ENCODE results near the gene KLF16.

Gene KLF16

DNA sequence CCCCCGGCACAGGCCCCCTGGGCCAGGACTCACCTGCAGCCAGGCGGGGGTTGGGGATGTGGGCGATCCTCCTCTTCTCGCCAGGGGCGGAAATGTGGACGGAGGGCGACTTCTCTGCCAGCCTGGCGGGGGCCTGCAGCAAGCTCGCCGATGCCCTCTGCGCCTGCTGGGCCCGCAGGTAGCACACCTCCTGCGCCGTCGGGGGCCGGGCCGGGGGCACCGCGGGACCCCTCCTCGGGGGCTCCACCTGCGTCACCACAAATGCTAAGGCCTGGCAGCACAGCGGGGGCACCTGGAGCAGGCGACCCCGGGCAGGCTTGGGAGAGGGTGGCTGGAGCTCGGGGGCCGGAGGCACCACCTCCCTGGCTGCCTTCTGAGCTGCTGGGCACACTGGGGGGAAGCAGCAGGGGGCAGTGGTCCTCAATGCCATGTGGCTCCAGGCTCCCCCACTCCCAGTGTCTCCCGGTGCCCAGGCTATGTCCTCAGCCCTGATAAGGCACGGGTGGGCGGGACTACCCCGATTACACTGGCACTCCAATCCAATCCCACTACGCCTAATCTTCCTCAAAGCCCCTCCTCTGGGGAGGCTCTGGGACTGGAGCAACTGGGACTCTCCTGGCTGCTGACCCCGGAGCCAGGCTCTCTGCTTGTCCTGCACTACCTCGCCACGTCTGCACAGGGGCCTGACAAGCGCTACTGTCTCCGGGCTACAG is 39.7 kb downstream of the KLF16 start:
- DNase-seq (ENCODE audit: low spot score) = peak; percentile 68

DNA sequence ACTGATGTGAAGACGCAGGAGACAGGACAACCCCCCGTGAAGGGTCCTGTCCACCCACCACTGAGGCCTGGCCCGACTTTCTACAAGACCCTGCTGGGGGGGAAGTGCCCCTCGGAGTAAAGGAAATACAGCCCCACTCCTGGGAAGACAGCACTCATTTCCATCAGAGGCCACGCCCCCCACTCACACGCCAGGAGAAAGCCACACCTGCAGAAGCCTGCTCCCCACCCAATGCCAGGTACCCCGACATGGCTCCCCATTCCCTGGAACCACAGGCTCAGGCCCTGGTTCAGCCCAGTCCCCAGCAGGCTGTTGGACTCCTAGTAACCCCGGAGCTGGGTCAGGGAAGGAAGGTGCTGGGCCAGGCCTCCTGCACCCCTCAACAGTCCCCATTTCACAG is 40.4 kb downstream of the KLF16 start:
- no peak for DNase-seq (ENCODE audit: low spot score)

DNA sequence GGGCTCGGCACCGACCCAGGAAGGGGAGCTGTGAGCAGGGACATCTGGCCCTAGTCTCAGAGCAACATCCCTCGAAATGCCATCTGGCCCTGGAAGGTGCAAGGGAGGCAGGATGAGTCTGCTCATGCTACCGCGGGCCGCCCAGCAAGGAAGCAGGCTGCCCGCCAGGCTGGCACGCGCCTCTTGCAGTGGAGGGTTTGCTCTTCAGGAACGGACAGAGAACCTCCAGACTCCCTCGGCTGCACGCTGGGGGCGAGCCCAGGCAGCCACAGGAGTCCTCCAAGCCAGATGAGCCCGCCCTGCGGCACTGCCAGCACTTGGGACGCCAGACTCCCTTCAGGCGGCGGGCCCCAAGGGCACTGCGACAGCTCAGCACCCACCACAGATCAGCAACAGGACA is 41.2 kb downstream of the KLF16 start:
- DNase-seq (ENCODE audit: low spot score) = no peak

- DNase-seq (ENCODE audit: low spot score) = no peak
These were observed 43.8 kb downstream of the KLF16 start for GRCh38 chr19:1819341-1820255.

- no peak for DNase-seq (ENCODE audit: low spot score)
These were observed 44.7 kb downstream of the KLF16 start for GRCh38 chr19:1818549-1819195.

DNA sequence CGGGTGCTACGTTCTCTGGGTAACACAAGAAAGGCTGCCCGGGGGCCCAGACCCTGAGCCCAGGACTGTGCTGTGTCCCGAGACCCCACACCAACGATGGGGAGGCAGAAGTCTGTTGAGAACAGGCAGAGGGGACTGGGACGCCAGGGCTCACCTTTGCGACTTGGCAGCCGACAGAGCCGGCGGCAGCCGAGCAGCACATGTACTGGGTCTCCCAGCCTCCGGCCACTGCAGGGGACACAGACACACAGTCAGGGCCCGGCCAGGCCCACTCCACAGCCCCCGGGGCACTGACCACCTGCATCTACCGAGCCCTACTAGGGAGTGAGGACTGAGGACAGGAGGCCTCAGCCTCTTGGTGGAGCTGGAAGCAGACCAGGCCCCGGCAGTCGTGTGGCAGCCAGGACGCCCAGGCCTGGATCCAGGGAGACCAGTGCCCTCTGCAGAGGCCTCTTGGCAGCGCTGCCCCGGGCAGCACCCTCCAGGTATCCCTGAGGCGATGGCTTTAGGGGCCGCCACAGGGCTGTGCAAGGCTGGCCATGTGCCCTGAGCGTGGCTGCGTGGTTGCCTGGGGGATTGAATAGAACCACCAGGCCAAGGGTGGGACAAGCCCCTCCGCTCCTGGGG is 45.7 kb downstream of the KLF16 start:
- DNase-seq (ENCODE audit: low spot score) = no peak

DNA sequence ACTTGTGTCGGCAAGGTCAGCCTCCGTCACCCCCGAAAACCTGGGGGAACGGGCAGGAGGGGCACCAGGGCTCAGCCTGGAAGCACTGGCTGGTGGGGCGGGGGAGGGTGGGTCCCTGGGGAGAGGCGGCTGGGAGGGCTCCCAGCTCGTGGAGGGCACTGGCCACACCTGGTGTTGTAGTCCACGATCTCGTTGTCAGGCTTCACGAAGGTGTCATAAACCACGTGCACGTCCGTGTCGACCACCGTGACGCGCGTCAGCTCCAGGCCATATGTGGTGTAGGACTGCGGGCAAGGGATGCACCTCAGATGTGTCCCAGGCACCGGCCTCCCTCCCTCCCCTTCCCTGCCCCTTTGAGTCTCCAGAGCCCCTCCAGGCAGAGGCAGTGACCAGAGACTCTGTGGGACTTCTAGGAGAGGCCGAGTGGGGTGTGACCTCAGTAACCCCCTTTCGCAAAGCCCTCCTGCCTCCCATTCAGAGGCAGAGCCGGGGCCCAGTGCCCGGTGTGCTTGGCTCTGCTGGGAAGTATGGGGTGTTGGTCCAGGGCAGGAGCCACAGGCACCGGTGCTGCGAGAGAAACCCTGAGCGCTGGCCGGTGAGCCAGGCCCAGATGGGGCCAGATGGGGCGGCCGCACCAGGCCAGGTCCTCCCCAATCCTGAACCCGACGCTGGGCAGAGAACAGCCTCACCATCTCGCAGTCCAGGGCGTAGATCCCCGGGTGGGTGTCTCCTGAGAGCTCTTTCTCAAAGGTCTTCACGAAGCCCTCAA is 46.7 kb downstream of the KLF16 start:
- DNase-seq (ENCODE audit: low spot score) = no peak

- no peak for DNase-seq (ENCODE audit: low spot score)
These were observed 47.5 kb downstream of the KLF16 start for GRCh38 chr19:1815605-1816529.

GRCh38 chr19:1814833-1815604 is 48.4 kb downstream of the KLF16 start:
- DNase-seq (ENCODE audit: low spot score) = no peak

DNA sequence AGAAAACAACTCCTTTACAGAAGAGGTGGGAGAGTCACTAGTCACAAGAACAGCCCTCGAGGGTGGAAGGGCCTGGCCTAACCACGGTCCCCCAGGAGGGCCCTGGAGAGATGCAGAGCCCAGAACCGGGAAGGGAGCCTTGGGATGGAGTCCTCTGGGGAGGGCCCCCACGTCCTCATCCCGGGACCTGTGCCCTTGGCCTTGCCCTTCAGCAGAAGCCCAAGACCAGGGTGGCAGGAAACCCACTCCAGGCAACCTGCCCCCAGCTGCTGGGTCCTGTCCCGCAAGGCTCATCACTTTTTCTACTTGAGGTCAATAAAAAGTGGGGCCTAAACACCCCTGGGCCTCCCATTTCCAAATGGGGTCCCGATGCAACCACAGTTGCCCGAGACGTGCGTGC is 49.0 kb downstream of the KLF16 start:
- DNase-seq (ENCODE audit: low spot score) = no peak

GRCh38 chr19:1813192-1814182 is 49.9 kb downstream of the KLF16 start:
- DNase-seq (ENCODE audit: low spot score) = no peak

DNA sequence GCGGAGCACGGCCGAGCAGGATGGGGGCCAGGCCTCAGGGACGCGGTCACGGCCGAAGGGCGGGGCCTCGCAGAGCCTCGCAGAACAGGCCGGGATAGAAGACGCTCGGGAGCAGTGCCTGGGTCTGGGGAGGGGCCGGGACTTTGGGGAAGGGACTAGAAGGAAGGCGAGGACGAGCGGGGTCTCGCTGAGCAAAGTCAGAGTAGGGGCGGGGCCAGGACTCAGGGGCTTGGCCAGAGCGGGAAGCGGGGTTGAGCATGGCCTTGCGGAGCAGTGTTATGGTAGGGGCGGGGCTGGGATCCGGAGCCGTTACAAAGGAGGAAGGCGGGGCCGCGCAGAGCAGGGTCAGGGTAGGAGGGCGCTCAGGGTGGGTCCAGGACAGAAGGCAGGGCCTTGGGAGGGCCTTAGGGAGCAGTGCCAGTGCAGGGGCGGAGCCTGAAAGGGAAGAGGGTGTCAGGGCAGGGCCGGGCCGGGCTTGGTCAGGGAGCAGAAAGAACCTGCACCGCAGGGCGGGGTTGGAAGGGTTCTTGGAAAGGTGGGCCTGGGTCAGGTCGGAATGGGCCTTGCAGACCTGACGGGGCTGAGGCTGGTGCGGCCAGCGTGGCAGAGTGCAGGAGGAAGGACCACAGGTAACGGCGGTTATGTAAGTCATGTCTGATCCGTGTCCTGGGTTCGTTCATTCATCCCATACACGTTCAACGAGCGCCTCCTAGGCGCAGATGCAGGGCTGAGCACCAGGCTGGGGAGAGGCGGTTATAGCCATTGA is 50.8 kb downstream of the KLF16 start:
- DNase-seq (ENCODE audit: low spot score) = peak; percentile 96

DNA sequence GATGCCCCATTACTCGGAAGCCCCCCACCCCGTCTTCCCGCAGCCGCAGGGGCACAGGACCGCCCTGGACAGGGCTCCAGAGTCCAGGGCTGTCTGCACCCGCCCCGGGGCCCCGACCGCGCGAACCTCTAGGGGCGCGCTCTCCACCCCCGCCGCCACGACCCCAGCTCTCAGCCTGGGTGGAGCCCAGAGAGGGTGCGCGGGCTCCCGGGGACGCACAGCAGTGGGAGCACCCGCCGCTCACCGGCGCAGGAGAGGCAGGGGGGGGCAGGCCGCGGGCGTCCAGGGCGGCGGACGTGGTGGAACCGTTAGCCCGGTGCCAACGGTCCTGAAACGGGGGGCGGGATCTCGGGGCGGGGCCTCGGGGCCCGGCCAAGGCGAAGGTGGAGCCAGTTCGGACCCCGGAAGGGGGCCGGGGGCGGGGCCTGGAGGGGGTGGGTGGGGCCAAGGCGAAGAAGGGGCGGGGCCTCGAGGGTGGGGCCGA is 51.4 kb downstream of the KLF16 start, which contains the start of gene ATP8B3:
TSS of gene ATP8B3 (minus strand) at position 335 of the 484 bp plus-strand sequence. CDS start 540 bp downstream, outside the sequence.
- no peak for DNase-seq (ENCODE audit: low spot score)

- no peak for DNase-seq (ENCODE audit: low spot score)
These were observed 51.9 kb downstream of the KLF16 start for GRCh38 chr19:1811472-1811894.

DNA sequence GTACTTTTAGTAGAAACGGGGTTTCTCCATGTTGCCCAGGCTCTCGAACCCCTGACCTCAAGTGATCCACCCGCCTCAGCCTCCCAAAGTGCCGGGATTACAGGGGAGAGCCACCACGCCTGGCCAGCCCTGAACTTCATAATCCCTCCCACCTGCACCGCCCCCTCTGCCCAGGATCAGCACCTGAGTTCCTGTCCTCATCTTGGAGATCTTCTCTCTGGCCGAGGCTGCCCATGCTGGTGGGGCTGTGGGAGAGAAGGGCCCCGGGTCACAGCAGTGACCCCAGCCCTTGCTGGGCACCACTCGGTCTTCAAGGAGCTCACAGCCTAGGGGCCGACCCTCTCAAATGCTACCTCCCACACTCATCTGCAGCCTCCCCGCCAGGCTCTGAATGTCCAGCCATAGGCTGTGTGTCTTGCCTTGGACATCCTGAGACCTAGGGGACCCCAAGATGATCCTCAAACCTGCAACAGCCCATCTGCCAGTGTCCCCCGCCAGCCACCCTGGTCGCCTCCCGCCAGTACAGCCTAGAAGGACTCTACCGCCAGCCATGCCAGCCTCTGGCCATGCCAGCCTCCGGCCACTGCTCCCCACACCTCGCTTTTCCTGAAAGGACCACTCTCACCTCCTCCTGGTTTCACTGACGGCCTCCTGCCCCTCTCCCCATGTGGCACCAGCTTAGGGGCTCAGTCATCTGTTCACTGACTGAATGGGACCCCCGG is 52.8 kb downstream of the KLF16 start:
- DNase-seq (ENCODE audit: low spot score) = no peak

- no peak for DNase-seq (ENCODE audit: low spot score)
These were observed 53.7 kb downstream of the KLF16 start for GRCh38 chr19:1809678-1810077.

DNA sequence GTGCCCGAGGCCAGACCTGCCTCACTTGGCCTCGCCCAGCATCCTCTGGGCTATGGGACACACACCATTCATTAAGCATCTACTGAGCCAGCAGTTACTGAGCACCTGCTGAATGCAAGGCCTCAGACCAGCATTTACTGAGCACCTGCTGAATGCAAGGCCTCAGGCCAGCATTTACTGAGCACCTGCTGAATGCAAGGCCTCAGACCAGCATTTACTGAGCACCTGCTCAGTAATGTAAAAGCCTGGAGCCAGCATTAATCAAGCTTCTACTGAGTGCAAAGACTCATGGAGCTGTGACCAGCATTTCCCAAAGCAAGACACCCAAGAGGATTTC is 55.0 kb downstream of the KLF16 start:
- no peak for DNase-seq (ENCODE audit: low spot score)

All from D341Med (cell line).